Small intestine (tissue), 7 donors: Measurements from ENCODE around the gene OSBPL1A. TPM values are rescaled to one million over a fixed set of nuclear protein-coding genes. Genes with fewer than 3 reads are reported as not detected.

ENCODE experiments used
- DNase-seq, 2 donors: peaks; one replicate each; pipeline versions ENCODE4 v3.0.0 to v3.0.0-alpha.2; 2013
- FAIRE-seq: peaks from 2 replicates; lab custom pipeline; 2012; peaks lifted over from hg19 to GRCh38; lab: Jason Lieb, UNC
- H3K27ac ChIP-seq, 3 donors: one replicate each; pipeline ENCODE4 v1.5.1; 2013; ENCODE audit warnings: low read length in 2 of 3, mild to moderate bottlenecking in 2 of 3, control low read depth in 1 of 3, inconsistent platforms in 1 of 3, low read depth in 1 of 3, moderate library complexity in 1 of 3
- H3K27me3 ChIP-seq, 3 donors: one replicate each; pipeline ENCODE4 v1.6.1; 2013; ENCODE audit warnings: low read length in 3 of 3, inconsistent platforms in 1 of 3; ENCODE audit not compliant: control insufficient read depth in 3 of 3, insufficient read depth in 3 of 3
- H3K36me3 ChIP-seq, 3 donors: one replicate each; pipeline ENCODE4 v1.6.1; 2013; ENCODE audit warnings: low read length in 3 of 3, inconsistent platforms in 1 of 3, low read depth in 1 of 3, mild to moderate bottlenecking in 1 of 3, moderate library complexity in 1 of 3; ENCODE audit not compliant: control insufficient read depth in 3 of 3, insufficient read depth in 2 of 3
- H3K4me1 ChIP-seq, 3 donors: one replicate each; pipeline ENCODE4 v1.6.1; 2013; ENCODE audit warnings: low read length in 2 of 3, inconsistent platforms in 1 of 3, low read depth in 1 of 3, mild to moderate bottlenecking in 1 of 3, moderate library complexity in 1 of 3; ENCODE audit not compliant: control insufficient read depth in 3 of 3, insufficient read depth in 2 of 3
- H3K4me3 ChIP-seq, 3 donors: one replicate each; pipeline ENCODE4 v1.5.1; 2013; ENCODE audit warnings: low read length in 3 of 3, control low read depth in 1 of 3, inconsistent platforms in 1 of 3, low read depth in 1 of 3, mild to moderate bottlenecking in 1 of 3, moderate library complexity in 1 of 3
- H3K9me3 ChIP-seq, 2 donors: one replicate each; pipeline ENCODE4 v1.6.1; 2013; ENCODE audit warnings: low read depth in 1 of 2, low read length in 1 of 2; ENCODE audit not compliant: control insufficient read depth in 2 of 2, insufficient read depth in 1 of 2
- WGBS, 3 donors: extraction: QIAGEN DNeasy Blood & Tissue Kit; methylation state at CpG; one replicate each; pipeline ENCODE4 v1.1.7; 2013; 5-methylcytosine and 5-hydroxymethylcytosine counted together
- polyA plus RNA-seq, 4 donors: library from polyadenylated mRNA; stranded (reverse) in 3 of 4; unstranded in 1 of 4; fragments of 200-250 nt in 3 of 4; fragments of 120-200 nt in 1 of 4; gene quantifications; one replicate each; pipeline versions ENCODE4 v1.2.1 to v1.2.3, GENCODE V29; 2013
- donor health status: healthy with polysubstance abuse.
- donor health status: control.
- donor health status: control.
- donor health status: Bipolar disorder and iron deficiency.
- donor health status: healthy.

OSBPL1A gene
- polyA plus RNA-seq, 4 donors, result 23.5 to 36.7 (median 34.7) TPM

DNA sequence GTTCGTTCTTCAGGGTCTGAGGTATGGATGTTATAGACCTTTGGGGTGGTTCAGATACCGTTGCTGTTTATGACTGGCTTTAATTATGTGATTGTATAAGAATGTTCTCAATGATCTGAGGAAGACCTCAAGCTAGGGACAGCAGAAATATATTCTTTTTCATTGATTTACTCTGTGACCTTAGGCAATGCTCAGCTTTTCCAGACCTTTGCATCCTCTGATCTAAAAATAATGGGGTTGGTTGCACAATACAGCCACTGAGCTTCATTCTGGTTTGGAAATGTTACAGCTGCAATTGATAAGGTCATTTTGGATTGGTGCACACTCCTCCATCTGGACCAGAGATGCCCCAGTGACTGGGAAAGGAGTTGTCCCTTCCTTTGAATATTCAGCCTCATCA, 276.0 kb downstream of the OSBPL1A start:
- DNase-seq, result no peak
- Histone ChIP-seq H3K27ac (no peak overlapping the region), H3K4me3 (no peak overlapping the region), H3K27me3 (no peaks in the 10 kb centered on the region), H3K9me3 (no peaks in the 10 kb centered on the region), H3K36me3 (peaks cover 0 to 12% (median 0%) of the 10 kb centered on the region in 3 donors), H3K4me1 (no peaks in the 10 kb centered on the region)
- no peak for FAIRE-seq
- WGBS, 3 donors, result 91 to 98% (median 93%) methylated on average over 2 of the region's 2 CpGs

DNA sequence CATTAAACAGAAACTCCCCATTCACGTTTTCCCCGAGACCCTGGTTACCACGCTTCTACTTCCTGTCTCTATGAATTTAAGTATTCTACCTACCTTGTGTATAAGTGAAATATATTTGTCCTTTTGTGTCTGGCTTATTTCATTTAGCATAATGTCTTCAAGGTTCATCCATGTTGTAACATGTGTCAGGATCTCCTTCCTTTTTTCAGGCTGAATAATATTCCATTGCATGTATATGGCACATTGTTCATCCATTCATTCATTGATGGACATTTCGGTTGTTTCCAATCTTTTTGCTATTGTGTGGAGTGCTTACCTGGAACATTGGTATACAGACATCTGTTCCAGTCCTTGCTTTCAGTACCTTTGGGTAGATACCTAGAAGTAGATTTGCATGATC, 276.9 kb downstream of the OSBPL1A start:
- Histone ChIP-seq H3K4me1 (no peaks in the 10 kb centered on the region), H3K9me3 (no peaks in the 10 kb centered on the region), H3K27me3 (no peaks in the 10 kb centered on the region), H3K36me3 (peaks cover 0 to 9% (median 0%) of the 10 kb centered on the region in 3 donors), H3K4me3 (no peak overlapping the region), H3K27ac (no peak overlapping the region)
- WGBS, 3 donors, result 94 to 98% (median 96%) methylated on average over 4 of the region's 4 CpGs
- DNase-seq (no peak), FAIRE-seq (no peak)

DNA sequence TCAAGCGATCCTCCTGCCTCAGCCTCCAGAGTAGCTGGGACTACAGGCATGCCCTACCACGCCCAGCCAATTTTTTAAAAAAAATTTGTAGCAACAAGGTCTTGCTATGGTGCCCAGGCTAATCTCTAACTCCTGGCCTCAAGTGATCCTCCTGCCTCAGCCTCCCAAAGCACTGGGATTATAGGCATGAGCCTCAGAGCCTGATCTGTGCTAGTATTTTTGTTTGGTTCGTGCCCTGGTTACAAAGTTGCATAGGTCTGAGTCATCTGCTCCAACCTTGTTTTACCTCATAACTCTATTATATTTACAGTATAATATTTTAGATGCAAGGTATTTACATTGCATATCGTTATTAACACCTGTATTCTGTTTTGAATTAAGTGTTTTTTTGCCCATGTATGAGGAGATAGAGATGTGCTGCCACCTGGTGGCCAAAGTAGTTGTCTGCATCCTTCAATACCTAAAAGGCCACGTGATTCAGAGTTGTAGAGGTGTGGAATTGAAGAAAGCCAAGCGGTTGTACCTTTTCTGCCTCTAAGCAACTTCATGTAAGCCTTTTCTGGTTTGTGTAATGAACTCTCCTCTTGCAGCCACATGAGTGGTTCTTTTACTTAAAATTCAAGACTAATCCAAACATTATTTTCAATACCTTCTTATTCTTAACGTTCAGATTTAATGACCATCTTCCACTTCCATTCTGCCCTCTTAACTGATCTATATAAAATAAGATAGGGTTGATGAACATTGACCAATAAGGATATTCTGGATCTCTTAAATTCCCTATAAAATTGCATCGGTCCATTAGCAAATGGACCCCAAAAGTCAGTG, 278.7 kb downstream of the OSBPL1A start:
- Histone ChIP-seq H3K4me1 (peaks cover 0 to 7% (median 0%) of the 10 kb centered on the region in 3 donors), H3K27me3 (no peaks in the 10 kb centered on the region), H3K9me3 (no peaks in the 10 kb centered on the region), H3K4me3 (no peak overlapping the region), H3K36me3 (peaks cover 0 to 11% (median 0%) of the 10 kb centered on the region in 3 donors), H3K27ac (no peak overlapping the region)
- DNase-seq (peak; percentile 86 to 87), FAIRE-seq (no peak)
- 47 to 59% (median 53%) methylated on average over 8 of the region's 8 CpGs for WGBS, 3 donors

DNA sequence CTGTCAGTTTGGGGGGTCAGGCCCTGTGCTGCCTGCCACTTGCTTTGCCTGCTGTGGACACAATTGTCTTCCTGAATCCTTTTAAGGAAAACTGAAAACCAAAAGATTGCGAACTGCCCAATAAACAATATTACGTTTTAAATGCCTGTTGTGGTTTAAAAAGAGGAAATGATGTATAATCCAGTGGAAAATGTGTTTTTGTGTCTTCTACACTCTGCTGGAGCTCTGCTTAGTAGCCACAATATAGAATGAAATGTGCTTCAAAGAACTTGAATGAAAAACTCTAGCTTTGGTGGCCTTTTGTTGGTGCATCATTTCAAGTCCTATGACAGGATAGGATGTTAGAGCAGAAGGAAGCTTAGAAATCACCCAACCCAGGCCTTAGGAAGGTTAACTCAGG, 282.0 kb downstream of the OSBPL1A start:
- peaks cover 0 to 10% (median 0%) of the 10 kb centered on the region in 3 donors for H3K36me3 ChIP-seq
- DNase-seq, result no peak
- H3K4me1 ChIP-seq, result peaks cover 0 to 20% (median 0%) of the 10 kb centered on the region in 3 donors
- no peaks in the 10 kb centered on the region for H3K9me3 ChIP-seq
- 51 to 71% (median 60%) methylated on average over 2 of the region's 2 CpGs for WGBS, 3 donors
- no peak overlapping the region for H3K4me3 ChIP-seq
- H3K27me3 ChIP-seq, result no peaks in the 10 kb centered on the region
- no peak overlapping the region for H3K27ac ChIP-seq
- no peak for FAIRE-seq

DNA sequence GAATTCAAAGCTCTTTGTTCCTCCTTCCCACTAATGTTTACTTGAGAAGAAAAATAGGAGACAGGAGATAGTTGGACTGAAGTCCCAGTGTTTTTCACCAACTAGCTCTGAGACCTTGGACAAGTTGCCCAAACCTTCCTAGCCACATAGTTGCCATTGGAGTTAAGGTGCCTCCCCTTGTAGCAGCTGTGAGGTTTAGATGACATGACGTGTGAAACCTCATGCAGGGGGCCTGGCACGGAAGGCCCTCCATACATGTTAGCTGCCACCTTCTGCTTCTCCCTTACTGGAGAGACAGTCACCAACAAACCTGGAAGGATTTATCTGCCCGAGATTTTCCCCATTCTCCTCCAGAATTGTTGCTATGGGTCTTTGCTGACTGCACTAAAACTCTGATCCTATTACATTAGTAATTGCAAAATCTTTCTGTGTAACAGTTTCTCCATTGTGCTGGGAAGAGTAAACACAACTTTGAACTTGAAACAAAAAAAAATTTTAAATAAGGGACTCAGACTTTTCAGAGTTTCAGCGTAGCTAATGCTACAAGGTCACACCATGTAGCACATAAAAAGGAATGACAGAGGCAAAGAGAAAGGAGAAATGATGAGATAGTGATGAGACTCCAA, 282.6 kb downstream of the OSBPL1A start:
- Histone ChIP-seq H3K27ac (no peak overlapping the region), H3K4me1 (peaks cover 0 to 20% (median 0%) of the 10 kb centered on the region in 3 donors), H3K36me3 (peaks cover 0 to 8% (median 0%) of the 10 kb centered on the region in 3 donors), H3K4me3 (no peak overlapping the region), H3K27me3 (no peaks in the 10 kb centered on the region), H3K9me3 (no peaks in the 10 kb centered on the region)
- DNase-seq (peak in 1 of 2 donors; percentile 15), FAIRE-seq (no peak)
- WGBS, 3 donors, result 51 to 75% (median 62%) methylated on average over 4 of the region's 4 CpGs

DNA sequence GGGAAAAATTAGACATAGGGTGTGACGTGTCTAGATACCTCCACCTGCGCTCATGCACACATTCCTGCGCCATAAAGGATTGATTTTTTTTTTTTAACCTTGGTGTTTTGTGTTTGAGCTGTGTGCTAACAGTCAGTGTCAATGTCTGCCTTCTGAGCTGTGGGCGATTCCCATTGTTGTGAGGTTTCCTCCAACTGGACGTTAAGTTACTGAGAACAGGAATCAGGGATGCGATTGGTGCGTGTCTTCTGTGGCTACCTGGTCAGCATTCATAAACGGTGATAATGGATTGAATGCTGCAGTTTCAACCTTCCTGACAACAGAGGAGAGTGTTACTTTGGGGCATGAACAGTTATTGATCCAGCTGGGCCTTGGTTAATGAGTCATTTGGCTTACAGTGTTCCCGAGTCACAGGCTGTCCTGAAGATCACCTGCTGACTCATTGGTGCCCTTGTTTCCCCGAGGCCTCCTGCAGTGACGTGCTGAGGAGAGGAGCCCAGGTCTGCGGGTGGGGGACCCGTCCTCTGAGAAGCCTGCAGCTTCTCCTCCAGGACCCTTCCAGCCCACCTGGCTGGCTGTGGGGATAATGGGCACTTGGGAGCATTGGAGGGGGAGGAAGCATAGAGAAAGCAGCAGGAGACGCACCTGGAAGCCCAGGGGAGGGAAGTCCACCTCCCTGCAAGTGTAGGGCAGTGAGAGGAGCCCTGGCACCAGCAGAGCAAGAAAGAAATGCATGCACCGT, 284.6 kb downstream of the OSBPL1A start:
- peaks cover 0 to 20% (median 0%) of the 10 kb centered on the region in 3 donors for H3K4me1 ChIP-seq
- DNase-seq (peak; percentile 80 to 95), FAIRE-seq (no peak)
- H3K4me3 ChIP-seq, result no peak overlapping the region
- no peaks in the 10 kb centered on the region for H3K9me3 ChIP-seq
- 22 to 61% (median 31%) methylated on average over 15 of the region's 15 CpGs for WGBS, 3 donors
- peak overlapping the region in 2 of 3 donors; percentile 11 to 23 for H3K27ac ChIP-seq
- no peaks in the 10 kb centered on the region for H3K27me3 ChIP-seq
- H3K36me3 ChIP-seq, result peaks cover 0 to 4% (median 0%) of the 10 kb centered on the region in 3 donors

DNA sequence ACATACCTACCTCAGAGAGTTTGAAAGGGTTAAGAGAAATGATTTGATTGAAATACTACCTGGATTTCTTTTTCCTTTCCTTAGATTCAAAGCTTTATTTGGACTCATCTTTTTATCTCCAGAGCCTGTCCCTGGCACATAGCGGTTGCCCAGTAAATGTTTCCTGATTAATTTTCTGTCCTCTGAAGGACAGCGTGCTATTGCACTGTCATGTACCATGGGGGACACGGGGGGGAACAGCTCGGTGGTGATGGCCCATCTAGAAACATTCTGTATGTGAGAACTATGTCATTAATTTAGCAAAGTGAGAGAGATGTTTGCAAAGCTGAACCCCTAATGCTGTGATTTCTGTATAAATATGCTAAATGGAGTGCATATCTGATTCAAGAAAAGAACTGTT, 285.2 kb downstream of the OSBPL1A start:
- H3K9me3 ChIP-seq, result no peaks in the 10 kb centered on the region
- no peak overlapping the region for H3K27ac ChIP-seq
- H3K36me3 ChIP-seq, result peaks cover 0 to 3% (median 0%) of the 10 kb centered on the region in 3 donors
- no peak overlapping the region for H3K4me3 ChIP-seq
- peaks cover 0 to 20% (median 0%) of the 10 kb centered on the region in 3 donors for H3K4me1 ChIP-seq
- DNase-seq (no peak), FAIRE-seq (no peak)
- no peaks in the 10 kb centered on the region for H3K27me3 ChIP-seq
- 76 to 90% (median 77%) methylated on average over 4 of the region's 4 CpGs for WGBS, 3 donors
